KOPT-K1 (cell line): Measurements from ENCODE around the gene GDA.

Experiments used
- H3K27ac ChIP-seq: fragments of 200-600 bp; sonication (generic); 2 replicates; pipeline ENCODE4 v1.5.1; 2016; ENCODE audit warnings: antibody characterized with exemption, mild to moderate bottlenecking, low read depth, low read length; ENCODE audit not compliant: poor library complexity, severe bottlenecking
- H3K36me3 ChIP-seq: fragments of 200-600 bp; sonication (generic); 2 replicates; pipeline ENCODE4 v1.5.1; 2017; ENCODE audit warnings: antibody characterized with exemption, mild to moderate bottlenecking, low read length, moderate library complexity; ENCODE audit not compliant: insufficient read depth
- H3K9me3 ChIP-seq: fragments of 200-600 bp; sonication (generic); 2 replicates; pipeline ENCODE4 v1.5.1; 2017; ENCODE audit warnings: antibody characterized with exemption, low read length, mild to moderate bottlenecking; ENCODE audit not compliant: insufficient read depth, poor library complexity, severe bottlenecking

GDA gene

DNA sequence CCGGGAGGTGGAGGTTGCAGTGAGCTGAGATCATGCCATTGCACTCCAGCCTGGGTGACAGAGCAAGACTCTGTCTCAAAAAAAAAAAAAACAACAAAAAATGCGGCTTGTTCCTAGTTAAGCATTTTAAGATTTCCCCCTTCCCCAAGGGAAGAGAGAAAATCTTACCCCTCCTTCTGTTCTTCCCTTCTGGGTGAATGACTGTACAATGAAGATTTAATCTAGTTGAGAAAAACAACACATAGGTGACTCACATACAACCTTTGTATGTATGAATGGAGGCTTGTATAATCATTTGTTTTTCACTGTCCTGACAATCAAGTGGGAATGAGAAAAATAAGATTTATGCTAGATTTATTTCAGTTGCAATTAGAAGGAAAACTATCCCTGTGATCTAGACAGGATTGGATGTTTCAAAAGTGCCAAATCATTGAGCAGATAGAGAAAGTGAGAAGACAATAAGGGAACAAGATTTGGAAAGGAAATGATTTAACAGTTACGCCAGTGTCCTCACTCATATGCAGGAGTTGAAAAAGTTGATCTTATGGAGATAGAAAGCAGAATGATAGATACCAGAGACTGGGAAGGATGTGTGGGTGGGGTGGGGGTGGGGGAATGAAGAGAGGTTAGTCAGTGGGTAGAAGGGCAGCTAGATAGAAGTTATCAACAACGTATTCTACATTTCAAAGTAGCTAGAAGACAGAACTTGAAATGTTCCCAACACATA lies 16.7 kb downstream of the GDA start:
- Histone ChIP-seq H3K36me3 (no peaks in the 10 kb centered on the region), H3K9me3 (no peaks in the 10 kb centered on the region), H3K27ac (no peak overlapping the region)

DNA sequence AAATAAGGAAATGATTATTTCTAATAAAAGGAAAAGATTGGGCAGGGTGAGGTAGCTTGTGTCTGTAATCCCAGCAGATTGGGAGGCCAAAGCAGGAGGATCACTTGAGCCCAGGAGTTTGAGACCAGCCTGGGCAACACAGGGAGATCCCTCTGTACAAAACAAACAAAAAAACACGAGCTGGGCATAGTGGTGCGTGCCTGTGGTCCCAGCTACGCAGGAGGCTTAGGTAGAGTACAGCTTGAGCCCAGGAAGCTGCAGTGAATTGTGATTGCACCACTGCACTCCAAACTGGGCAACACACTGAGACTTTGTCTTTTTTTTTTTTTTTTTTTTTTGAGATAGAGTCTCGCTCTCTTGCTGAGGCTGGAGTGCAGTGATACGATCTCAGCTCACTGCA lies 18.8 kb downstream of the GDA start:
- Histone ChIP-seq H3K27ac (no peak overlapping the region), H3K36me3 (no peaks in the 10 kb centered on the region), H3K9me3 (no peaks in the 10 kb centered on the region)

DNA sequence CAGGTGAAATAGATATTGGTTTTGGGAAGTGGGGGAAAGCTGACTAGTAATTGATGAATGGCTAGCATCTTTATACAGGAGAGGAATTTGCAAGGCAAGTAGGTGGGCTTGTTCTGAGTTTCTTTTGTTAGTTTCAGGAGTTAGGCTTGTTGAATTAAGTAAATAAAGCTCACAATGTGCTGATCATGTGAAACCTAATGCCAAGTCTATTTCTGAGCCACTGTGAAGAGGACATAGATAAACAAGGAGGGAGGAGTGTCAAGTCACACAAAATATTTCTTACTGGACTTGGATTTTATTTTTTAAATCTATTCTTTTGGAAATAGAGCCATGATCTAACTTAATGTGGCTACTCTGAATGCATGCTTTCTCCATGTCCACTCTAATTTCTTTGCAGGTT lies 19.9 kb downstream of the GDA start:
- H3K27ac ChIP-seq: no peak overlapping the region
- no peaks in the 10 kb centered on the region for H3K9me3 ChIP-seq
- H3K36me3 ChIP-seq: no peaks in the 10 kb centered on the region

DNA sequence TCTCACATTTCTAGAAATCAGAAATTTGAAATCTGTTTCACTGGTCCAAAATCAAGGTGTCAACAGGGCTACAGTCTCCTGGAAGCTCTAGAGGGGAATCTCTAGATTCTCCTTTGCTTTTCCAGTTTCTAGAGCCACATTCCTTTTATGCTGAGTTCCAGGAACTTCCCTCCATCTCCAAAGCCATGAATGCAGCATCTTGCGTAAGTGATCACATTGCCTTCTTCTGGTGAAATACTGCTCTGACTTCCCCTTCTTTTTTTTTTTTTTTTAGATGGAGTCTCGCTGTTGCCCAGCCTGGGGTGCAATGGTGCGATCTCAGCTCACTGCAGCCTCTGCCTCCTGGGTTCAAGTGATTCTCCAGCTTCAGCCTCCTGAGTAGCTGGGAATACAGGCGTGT lies 23.8 kb downstream of the GDA start:
- H3K9me3 ChIP-seq: no peaks in the 10 kb centered on the region
- H3K27ac ChIP-seq: no peak overlapping the region
- H3K36me3 ChIP-seq: no peaks in the 10 kb centered on the region

DNA sequence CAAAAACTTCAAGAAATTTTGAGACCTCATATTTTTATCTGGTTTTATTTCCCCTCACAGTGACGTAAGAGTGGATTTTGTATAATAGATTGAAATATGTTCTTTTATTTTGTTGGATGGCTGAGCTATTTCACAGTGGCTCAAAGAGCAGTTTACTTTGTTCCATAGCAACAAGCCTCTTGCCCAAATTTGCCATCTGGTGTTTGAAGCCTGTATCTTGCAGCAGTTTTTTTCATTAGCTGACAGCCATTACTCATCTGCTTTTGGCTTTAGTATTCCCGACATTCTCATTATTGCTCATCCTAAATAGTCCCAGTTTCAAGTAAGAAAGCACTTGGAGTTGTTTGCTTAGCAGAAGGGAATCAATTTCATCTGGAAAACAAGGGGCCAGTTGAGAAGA lies 36.3 kb downstream of the GDA start:
- no peaks in the 10 kb centered on the region for H3K36me3 ChIP-seq
- no peak overlapping the region for H3K27ac ChIP-seq
- peaks cover 3% of the 10 kb centered on the region for H3K9me3 ChIP-seq

DNA sequence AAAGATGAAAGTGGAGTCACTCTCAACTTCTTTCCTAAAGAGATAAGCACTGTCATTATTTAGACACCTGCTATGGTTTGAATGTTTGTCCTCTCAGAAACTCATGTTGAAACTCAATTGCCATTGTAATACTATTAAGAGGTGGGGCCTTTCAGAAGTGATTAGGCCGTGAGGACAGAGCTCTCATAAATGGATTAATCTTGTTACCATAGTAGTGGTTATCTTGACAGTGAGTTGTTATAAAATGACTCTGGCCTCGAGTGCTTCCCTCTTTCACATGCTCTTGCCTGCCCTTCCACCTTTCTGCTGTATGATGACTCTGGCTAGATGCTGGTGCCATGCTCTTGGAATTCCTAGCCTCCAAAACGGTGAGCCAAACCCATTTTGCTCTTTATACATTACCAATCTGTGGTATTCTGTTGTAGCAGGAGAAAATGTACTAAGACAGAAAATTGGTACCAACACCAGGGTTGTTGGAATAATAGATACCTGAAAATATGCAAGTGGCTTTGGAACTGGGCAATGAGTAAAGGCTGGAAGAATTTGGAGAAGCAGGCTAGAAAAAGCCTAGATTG lies 38.0 kb downstream of the GDA start:
- Histone ChIP-seq H3K27ac (no peak overlapping the region), H3K36me3 (no peaks in the 10 kb centered on the region), H3K9me3 (peaks cover 3% of the 10 kb centered on the region)

DNA sequence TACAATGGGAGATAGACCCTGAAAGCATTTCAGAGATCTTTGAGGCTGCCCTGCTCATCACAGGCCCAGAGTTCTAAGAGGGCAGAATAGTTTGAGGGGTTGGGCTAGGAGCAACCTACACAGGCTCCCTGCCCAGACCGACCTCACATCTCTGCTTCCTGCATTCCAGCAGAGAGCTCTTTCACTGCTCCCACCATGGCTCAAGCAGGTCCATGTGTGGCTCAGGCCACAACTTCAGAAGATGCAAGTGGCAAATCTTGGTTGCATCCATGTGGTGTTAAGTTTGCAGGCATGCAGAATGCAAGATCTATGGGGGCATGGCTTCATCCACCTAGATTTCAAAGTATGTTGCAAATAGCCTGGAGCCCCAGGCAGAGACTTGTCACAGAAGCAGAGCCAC lies 39.0 kb downstream of the GDA start:
- no peak overlapping the region for H3K27ac ChIP-seq
- H3K36me3 ChIP-seq: no peaks in the 10 kb centered on the region
- H3K9me3 ChIP-seq: peaks cover 3% of the 10 kb centered on the region

DNA sequence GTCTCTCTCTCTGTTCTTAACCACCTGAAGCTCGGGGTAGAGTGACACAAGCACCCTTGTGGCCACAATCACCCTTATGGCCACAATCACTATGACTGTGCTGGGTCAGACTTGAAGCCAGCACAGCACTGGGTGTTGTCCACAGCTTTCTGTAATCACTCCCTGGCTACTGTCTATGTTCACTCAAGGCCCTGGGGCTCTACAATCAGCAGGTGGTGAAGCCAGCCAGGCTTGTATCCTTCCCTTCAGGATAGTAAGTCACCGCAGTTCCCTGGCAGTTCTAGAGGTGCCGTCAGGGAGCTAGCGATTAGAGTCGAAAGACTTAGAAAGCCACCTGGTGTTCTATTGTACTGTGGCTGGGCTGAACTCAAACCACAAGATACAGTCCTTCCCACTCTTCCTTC lies 44.2 kb downstream of the GDA start:
- H3K36me3 ChIP-seq: no peaks in the 10 kb centered on the region
- H3K27ac ChIP-seq: no peak overlapping the region
- no peaks in the 10 kb centered on the region for H3K9me3 ChIP-seq

DNA sequence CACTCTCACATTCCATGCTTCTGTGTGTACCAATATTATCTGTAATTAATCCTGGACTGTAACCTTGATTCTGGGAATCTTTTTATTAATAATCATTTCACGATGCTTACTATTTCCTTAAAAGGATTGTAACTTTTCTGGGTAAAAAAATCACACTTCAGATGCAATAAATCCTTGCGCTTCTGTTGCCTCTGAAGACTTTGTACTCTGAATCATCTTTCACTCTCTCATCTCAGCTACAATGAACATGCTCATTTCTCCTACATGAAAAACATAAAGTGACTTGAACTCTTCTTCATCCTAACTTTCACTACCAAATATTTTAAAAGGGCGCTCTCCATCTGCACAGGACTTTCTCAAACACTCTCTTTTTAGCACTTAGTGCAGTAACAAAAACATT lies 50.0 kb downstream of the GDA start:
- H3K27ac ChIP-seq: no peak overlapping the region
- no peaks in the 10 kb centered on the region for H3K9me3 ChIP-seq
- H3K36me3 ChIP-seq: no peaks in the 10 kb centered on the region

DNA sequence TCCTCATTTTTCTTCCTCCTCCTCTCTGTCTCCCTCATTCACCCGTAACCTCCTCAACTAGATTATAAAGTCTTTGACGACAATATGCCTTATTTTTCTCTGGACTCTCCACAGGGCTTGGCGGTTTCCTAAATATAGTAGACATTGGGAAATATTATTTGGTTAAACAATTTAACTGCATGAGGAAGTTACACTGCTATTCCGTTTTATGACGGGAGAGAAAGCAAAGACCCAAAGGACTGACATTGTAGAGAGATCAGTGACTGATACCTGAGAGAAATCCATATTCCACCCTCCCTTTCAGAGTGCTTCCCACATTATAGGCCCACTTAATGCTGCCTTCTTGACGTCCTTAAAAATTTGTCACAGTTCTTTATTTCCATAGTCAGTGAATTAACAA lies 51.2 kb downstream of the GDA start:
- Histone ChIP-seq H3K9me3 (no peaks in the 10 kb centered on the region), H3K36me3 (no peaks in the 10 kb centered on the region), H3K27ac (no peak overlapping the region)

DNA sequence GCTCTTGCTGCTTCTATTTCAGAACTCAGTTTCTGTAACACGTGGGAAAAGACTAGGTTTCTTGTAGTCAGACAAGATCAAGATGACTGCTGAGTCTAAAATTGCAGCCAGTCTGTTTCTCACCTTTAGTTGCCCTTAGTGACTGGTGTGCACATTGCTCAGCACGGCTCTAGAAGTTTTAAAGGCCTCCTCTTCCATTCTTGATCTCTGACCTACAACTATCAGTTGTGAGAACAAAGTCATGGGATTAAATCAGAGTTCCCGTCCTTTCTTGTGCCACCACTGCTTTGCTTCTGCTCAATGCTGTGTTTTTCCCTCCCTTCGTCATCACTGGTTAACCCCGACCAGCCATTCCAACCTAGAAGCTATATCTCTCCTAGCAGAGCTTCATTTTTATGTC lies 52.8 kb downstream of the GDA start:
- H3K9me3 ChIP-seq: no peaks in the 10 kb centered on the region
- no peak overlapping the region for H3K27ac ChIP-seq
- no peaks in the 10 kb centered on the region for H3K36me3 ChIP-seq

DNA sequence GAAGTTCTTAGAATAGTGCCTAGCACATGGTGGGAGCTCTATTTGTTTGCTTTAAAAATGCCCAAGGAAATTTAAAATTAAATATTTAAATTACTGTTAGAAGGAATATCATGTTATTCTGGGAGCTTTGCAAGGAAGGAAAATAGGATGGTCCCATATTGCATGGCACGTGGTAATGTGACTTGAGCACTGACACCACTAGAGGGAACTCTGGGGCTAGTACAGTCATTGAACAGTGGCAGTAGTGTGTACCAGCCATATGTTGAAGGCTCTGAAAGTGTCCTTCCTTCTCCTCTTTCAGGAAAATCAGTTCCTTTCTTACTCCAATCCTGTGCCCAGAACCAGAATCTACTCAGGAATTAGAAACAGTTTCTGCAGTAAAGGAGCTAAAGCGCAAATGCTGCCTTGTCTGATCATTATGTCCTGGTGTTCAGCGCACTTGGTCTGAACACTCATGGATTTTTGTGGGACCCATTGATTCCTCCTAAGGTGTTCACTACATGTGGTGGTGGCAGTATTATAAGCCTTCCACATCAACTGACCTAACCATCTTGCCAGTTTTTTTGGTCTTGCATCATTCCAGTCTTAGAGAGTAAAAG lies 54.1 kb downstream of the GDA start:
- no peaks in the 10 kb centered on the region for H3K36me3 ChIP-seq
- H3K27ac ChIP-seq: no peak overlapping the region
- no peaks in the 10 kb centered on the region for H3K9me3 ChIP-seq

DNA sequence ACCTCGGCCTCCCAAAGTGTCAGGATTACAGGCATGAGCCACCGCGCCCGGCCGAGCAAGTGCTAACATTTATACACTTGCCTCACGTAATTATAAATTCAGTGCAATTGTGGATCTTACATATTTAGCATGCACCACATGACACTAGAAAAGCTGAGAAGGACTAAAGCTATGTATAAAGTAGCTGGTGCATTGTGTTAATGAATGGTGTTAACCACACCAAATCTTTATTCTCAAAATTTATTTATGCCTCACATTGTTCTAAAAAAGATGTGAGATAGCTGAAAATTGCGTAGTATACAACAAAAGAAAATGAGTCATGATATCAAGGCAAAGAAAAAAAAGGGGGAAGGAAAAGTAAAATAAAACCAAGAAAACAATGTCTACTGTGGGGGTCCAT lies 54.8 kb downstream of the GDA start:
- Histone ChIP-seq H3K9me3 (no peaks in the 10 kb centered on the region), H3K27ac (no peak overlapping the region), H3K36me3 (no peaks in the 10 kb centered on the region)

DNA sequence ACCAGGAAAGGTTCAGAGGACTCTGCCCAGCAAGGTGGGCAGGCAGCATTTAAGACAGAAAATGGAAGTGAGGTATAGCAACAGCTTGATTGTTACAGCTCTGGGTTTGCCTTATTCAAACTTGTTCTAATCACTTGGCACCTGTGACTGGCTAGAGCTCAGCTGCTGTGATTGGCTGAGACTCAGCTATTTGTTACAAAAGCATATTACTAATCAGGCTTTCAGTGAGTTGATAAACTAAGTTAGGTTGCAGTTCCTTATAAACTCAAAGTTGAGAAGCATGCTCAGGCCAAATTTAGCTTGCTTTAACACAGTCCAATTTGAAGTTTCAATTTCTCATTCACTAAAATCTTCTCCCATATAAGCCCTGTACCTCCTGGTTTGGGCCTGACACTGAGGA lies 56.3 kb downstream of the GDA start:
- no peaks in the 10 kb centered on the region for H3K36me3 ChIP-seq
- no peak overlapping the region for H3K27ac ChIP-seq
- no peaks in the 10 kb centered on the region for H3K9me3 ChIP-seq

DNA sequence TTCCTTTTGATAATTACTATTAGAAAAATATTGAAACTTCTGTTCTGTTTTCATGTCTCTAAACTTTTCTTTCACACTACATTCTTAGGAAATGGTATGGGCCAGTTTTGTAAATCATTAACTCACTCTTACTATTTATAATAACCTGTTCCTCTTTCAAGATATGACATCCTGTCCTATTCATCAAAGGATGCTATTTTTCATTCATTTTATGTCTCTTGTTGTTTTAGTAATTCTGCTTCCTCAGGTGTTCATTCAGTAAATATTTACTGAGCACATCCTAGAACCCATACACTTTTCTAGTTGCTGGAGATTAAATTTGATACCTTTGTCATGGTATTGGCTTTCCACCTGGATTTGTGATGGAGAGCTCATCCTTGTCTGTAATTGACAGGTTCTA lies 58.0 kb downstream of the GDA start:
- Histone ChIP-seq H3K9me3 (no peaks in the 10 kb centered on the region), H3K36me3 (no peaks in the 10 kb centered on the region), H3K27ac (no peak overlapping the region)

DNA sequence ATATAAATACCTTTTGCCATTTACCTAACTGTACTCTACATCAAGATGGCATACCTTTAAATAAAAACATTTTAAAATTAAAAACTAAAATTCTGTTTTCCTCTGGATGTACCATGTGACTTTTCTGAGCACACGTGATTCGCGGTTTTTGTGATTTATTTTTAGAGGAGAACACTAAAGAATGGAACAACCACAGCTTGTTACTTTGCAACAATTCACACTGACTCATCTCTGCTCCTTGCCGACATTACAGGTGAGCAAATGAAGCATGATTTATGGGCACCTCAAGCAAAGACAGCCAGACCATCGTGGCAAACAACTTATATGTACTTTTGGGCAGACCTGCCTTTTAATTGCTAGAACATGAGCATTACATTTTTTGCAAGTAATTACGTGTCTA lies 61.3 kb downstream of the GDA start:
- Histone ChIP-seq H3K36me3 (no peaks in the 10 kb centered on the region), H3K27ac (no peak overlapping the region), H3K9me3 (no peaks in the 10 kb centered on the region)
